H9 (cell line): ENCODE measurements around the gene KIF16B. TPM values are rescaled to one million over a fixed set of nuclear protein-coding genes. Genes with fewer than 3 reads are reported as not detected.
"Not testable (repeated sequence)": the region's sequence is repeated elsewhere in the genome, so short reads cannot be mapped to it uniquely, and the experiment has no call there.

Source experiments
- DNase-seq: peaks from one replicate; pipeline ENCODE4 v3.0.0-alpha.2; 2017
- H2AFZ ChIP-seq: one replicate; pipeline ENCODE4 v1.6.1; 2013; ENCODE audit warnings: mild to moderate bottlenecking, low read length, control low read depth, moderate library complexity
- H2AK5ac ChIP-seq: 2 replicates; pipeline ENCODE4 v1.6.1; 2013; ENCODE audit warnings: low read length, control low read depth, mixed read lengths; ENCODE audit not compliant: insufficient read length
- H2BK120ac ChIP-seq: one replicate; pipeline ENCODE4 v1.6.1; 2013; ENCODE audit warnings: low read depth, mild to moderate bottlenecking, low read length, control low read depth, inconsistent platforms; ENCODE audit not compliant: poor library complexity, severe bottlenecking
- H2BK12ac ChIP-seq: 2 replicates; pipeline ENCODE4 v1.6.1; 2013; ENCODE audit warnings: low read length, control low read depth, mixed read lengths, low read depth; ENCODE audit not compliant: insufficient read length
- H2BK15ac ChIP-seq: 2 replicates; pipeline ENCODE4 v1.6.1; 2013; ENCODE audit warnings: low read depth, low read length, control low read depth
- H2BK20ac ChIP-seq: one replicate; pipeline ENCODE4 v1.6.1; 2013; ENCODE audit warnings: low read depth, mild to moderate bottlenecking, low read length, control low read depth, inconsistent platforms; ENCODE audit not compliant: poor library complexity, severe bottlenecking
- H2BK5ac ChIP-seq: 2 replicates; pipeline ENCODE4 v1.6.1; 2013; ENCODE audit warnings: low read length, control low read depth, mixed read lengths; ENCODE audit not compliant: insufficient read length
- H3K14ac ChIP-seq: 2 replicates; pipeline ENCODE4 v1.6.1; 2013; ENCODE audit warnings: low read length, control low read depth; ENCODE audit not compliant: insufficient read depth
- H3K18ac ChIP-seq: 2 replicates; pipeline ENCODE4 v1.6.1; 2013; ENCODE audit warnings: low read depth, mild to moderate bottlenecking, mixed read lengths, low read length, control low read depth; ENCODE audit not compliant: insufficient read length
- H3K23ac ChIP-seq: 2 replicates; pipeline ENCODE4 v1.6.1; 2013; ENCODE audit warnings: low read length, control low read depth, mixed read lengths, low read depth; ENCODE audit not compliant: insufficient read length
- H3K23me2 ChIP-seq: 2 replicates; pipeline ENCODE4 v1.6.1; 2013; ENCODE audit warnings: low read depth, mild to moderate bottlenecking, mixed read lengths, low read length, control low read depth; ENCODE audit not compliant: insufficient read length, poor library complexity, severe bottlenecking
- H3K27ac ChIP-seq: 2 replicates; pipeline ENCODE4 v1.5.1; 2013; ENCODE audit warnings: low read length, control low read depth, mixed read lengths, low read depth; ENCODE audit not compliant: insufficient read length
- H3K27me3 ChIP-seq: 2 replicates; pipeline ENCODE4 v1.6.1; 2013; ENCODE audit warnings: low read length, control low read depth, inconsistent platforms; ENCODE audit not compliant: insufficient read depth
- H3K4ac ChIP-seq: 2 replicates; pipeline ENCODE4 v1.6.1; 2013; ENCODE audit warnings: low read depth, mild to moderate bottlenecking, control low read depth, inconsistent platforms, low read length, moderate library complexity
- H3K4me1 ChIP-seq: 2 replicates; pipeline ENCODE4 v1.6.1; 2013; ENCODE audit warnings: low read length, control low read depth, inconsistent platforms; ENCODE audit not compliant: insufficient read depth
- H3K4me2 ChIP-seq: 2 replicates; pipeline ENCODE4 v1.6.1; 2013; ENCODE audit warnings: low read length, control low read depth, mixed read lengths; ENCODE audit not compliant: insufficient read length, insufficient read depth
- H3K56ac ChIP-seq: 2 replicates; pipeline ENCODE4 v1.6.1; 2013; ENCODE audit warnings: low read depth, mild to moderate bottlenecking, mixed read lengths, low read length, control low read depth; ENCODE audit not compliant: insufficient read length
- H3K79me1 ChIP-seq: 2 replicates; pipeline ENCODE4 v1.6.1; 2013; ENCODE audit warnings: low read depth, mild to moderate bottlenecking, moderate library complexity, low read length, control low read depth, inconsistent platforms; ENCODE audit not compliant: insufficient read depth, poor library complexity, severe bottlenecking
- H3K79me2 ChIP-seq: 2 replicates; pipeline ENCODE4 v1.6.1; 2013; ENCODE audit warnings: low read length, control low read depth, inconsistent platforms; ENCODE audit not compliant: insufficient read depth
- H3K9ac ChIP-seq: 2 replicates; pipeline ENCODE4 v1.6.1; 2013; ENCODE audit warnings: low read length, control low read depth, mixed read lengths; ENCODE audit not compliant: insufficient read length; ENCODE audit errors: extremely low read depth
- H3K9me3 ChIP-seq: one replicate; pipeline ENCODE4 v1.6.1; 2013; ENCODE audit warnings: low read depth, low read length, inconsistent platforms; ENCODE audit not compliant: control insufficient read depth
- H3T11ph ChIP-seq: one replicate; pipeline ENCODE4 v1.6.1; 2013; ENCODE audit warnings: mild to moderate bottlenecking, low read length, control low read depth, inconsistent platforms
- H4K20me1 ChIP-seq: one replicate; pipeline ENCODE4 v1.6.1; 2013; ENCODE audit not compliant: control insufficient read depth, insufficient read length, insufficient read depth
- H4K5ac ChIP-seq: 2 replicates; pipeline ENCODE4 v1.6.1; 2013; ENCODE audit warnings: low read depth, mild to moderate bottlenecking, mixed read lengths, low read length, control low read depth; ENCODE audit not compliant: insufficient read length
- H4K8ac ChIP-seq: replicated peaks from 2 replicates; pipeline ENCODE4 v1.6.1; 2013; ENCODE audit warnings: low read length, control low read depth, mixed read lengths, low read depth; ENCODE audit not compliant: insufficient read length
- H4K91ac ChIP-seq: 2 replicates; pipeline ENCODE4 v1.6.1; 2013; ENCODE audit warnings: low read depth, mild to moderate bottlenecking, moderate library complexity, mixed read lengths, low read length, control low read depth; ENCODE audit not compliant: insufficient read length
- H3K27ac Mint-ChIP-seq, 3 experiments: 2 replicates in 2 of 3; 3 replicates in 1 of 3; pipeline ENCODE4 v1.8.0; 2020 to 2021; ENCODE audit warnings: mixed read lengths in 3 of 3, mild to moderate bottlenecking in 1 of 3, moderate library complexity in 1 of 3
- H3K27me3 Mint-ChIP-seq: 2 replicates; pipeline ENCODE4 v1.8.0; 2021; ENCODE audit warnings: low read depth, mild to moderate bottlenecking, moderate library complexity, mixed read lengths
- H3K36me3 Mint-ChIP-seq, 3 experiments: 2 replicates in 2 of 3; 3 replicates in 1 of 3; pipeline ENCODE4 v1.8.0; 2020 to 2021; ENCODE audit warnings: low read depth in 3 of 3, mixed read lengths in 3 of 3; ENCODE audit not compliant: insufficient read depth in 1 of 3
- H3K4me1 Mint-ChIP-seq, 2 experiments: 2 replicates each; pipeline ENCODE4 v1.8.0; 2020; ENCODE audit warnings: mixed read lengths in 2 of 2
- H3K4me3 Mint-ChIP-seq, 2 experiments: 2 replicates in 1 of 2; 3 replicates in 1 of 2; pipeline ENCODE4 v1.8.0; 2020 to 2021; ENCODE audit warnings: mild to moderate bottlenecking in 2 of 2, mixed read lengths in 2 of 2, moderate library complexity in 1 of 2
- H3K9me3 Mint-ChIP-seq, 2 experiments: 2 replicates in 1 of 2; 3 replicates in 1 of 2; pipeline ENCODE4 v1.8.0; 2020; ENCODE audit warnings: mild to moderate bottlenecking in 2 of 2, mixed read lengths in 2 of 2, moderate library complexity in 1 of 2
- CTCF ChIP-seq: fragments of 200-600 bp; sonication (generic); conservative IDR thresholded peaks from 3 replicates; pipeline ENCODE4 v1.8.0; 2021; ENCODE audit warnings: antibody characterized with exemption, mild to moderate bottlenecking
- WGBS: extraction: QIAGEN DNeasy Blood & Tissue Kit; methylation state at CpG from one replicate; pipeline ENCODE4 v1.1.7; 2013; ENCODE audit warnings: missing lambda C conversion rate, low lambda C conversion rate, mixed read lengths; ENCODE audit not compliant: insufficient read length; ENCODE audit errors: extremely low coverage; 5-methylcytosine and 5-hydroxymethylcytosine counted together
- total RNA-seq: library from RNA; stranded (reverse); gene quantifications from 2 replicates; pipeline ENCODE4 v1.2.1, GENCODE V29; 2021

Gene KIF16B
- total RNA-seq, 1 experiment from 2014 or later, result 7.4 TPM

- H3K27ac ChIP-seq, result no peak overlapping the region
- H4K91ac ChIP-seq, result no peak overlapping the region
- H3K18ac ChIP-seq, result no peak overlapping the region
- no peaks in the 10 kb centered on the region; the same call in 1 of the 2 replicates for H3K4me1 ChIP-seq
- WGBS, result no CpG with 5 or more reads among the region's 5 CpGs
- H3K79me2 ChIP-seq, result no peaks in the 10 kb centered on the region
- no peak overlapping the region for H3K4me2 ChIP-seq
- Mint-ChIP-seq H3K9me3 (peaks cover 4 to 13% of the 10 kb centered on the region in 2 experiments; a peak in 4 of 5 replicates), H3K4me1 (peaks cover 29 to 38% of the 10 kb centered on the region in 2 experiments), H3K36me3 (peaks cover 5 to 24% (median 16%) of the 10 kb centered on the region in 3 experiments; a peak in 5 of 7 replicates), H3K4me3 (no peak overlapping the region), H3K27ac (peak overlapping the region in 1 of 3 experiments; percentile 34; a peak in 2 of 7 replicates), H3K27me3 (no peaks in the 10 kb centered on the region)
- H2BK15ac ChIP-seq, result no peak overlapping the region
- no peak overlapping the region for H3K14ac ChIP-seq
- no peak overlapping the region for H4K8ac ChIP-seq
- no peak for DNase-seq
- no peaks in the 10 kb centered on the region for H3K79me1 ChIP-seq
- no peak overlapping the region for H2BK12ac ChIP-seq
- no peaks in the 10 kb centered on the region for H4K20me1 ChIP-seq
- H3K27me3 ChIP-seq, result no peaks in the 10 kb centered on the region
- no peaks in the 10 kb centered on the region for H3K9me3 ChIP-seq
- no peak overlapping the region for H4K5ac ChIP-seq
- no peak overlapping the region for H3K9ac ChIP-seq
- no peak overlapping the region for H2AK5ac ChIP-seq
- H3K4ac ChIP-seq, result no peak overlapping the region
- TF ChIP-seq CTCF, result no peak
- no peak overlapping the region for H3K23ac ChIP-seq
- no peak overlapping the region for H2BK20ac ChIP-seq
- H2BK5ac ChIP-seq, result no peak overlapping the region
- no peaks in the 10 kb centered on the region for H3K23me2 ChIP-seq
- H2BK120ac ChIP-seq, result no peak overlapping the region
- no peak overlapping the region for H3K56ac ChIP-seq
- H2AFZ ChIP-seq, result no peak overlapping the region
- no peak overlapping the region for H3T11ph ChIP-seq
These were observed 53.1 kb downstream of the KIF16B start for GRCh38 chr20:16520154-16520553.

GRCh38 chr20:16519673-16520072, 53.6 kb downstream of the KIF16B start:
- not testable (repeated sequence) for H3K9me3 ChIP-seq, H3K27me3 ChIP-seq, H3K4me1 ChIP-seq, H4K5ac ChIP-seq, H4K8ac ChIP-seq, H3K23ac ChIP-seq, H3K14ac ChIP-seq, H3K9ac ChIP-seq, H2BK120ac ChIP-seq, H3K4me2 ChIP-seq, H3K27ac ChIP-seq, H2AK5ac ChIP-seq, H2AFZ ChIP-seq, H4K20me1 ChIP-seq, DNase-seq, H3K4me3 Mint-ChIP-seq, H3K79me2 ChIP-seq, H4K91ac ChIP-seq, H3K18ac ChIP-seq, H2BK15ac ChIP-seq, H3T11ph ChIP-seq, H3K56ac ChIP-seq, H3K4ac ChIP-seq, H2BK12ac ChIP-seq, H3K79me1 ChIP-seq, H3K27me3 Mint-ChIP-seq, H3K23me2 ChIP-seq, H2BK20ac ChIP-seq, H2BK5ac ChIP-seq
- no CpG with 5 or more reads among the region's 8 CpGs for WGBS
- Mint-ChIP-seq H3K36me3 (peaks cover 5 to 19% (median 11%) of the 10 kb centered on the region in 3 experiments; a peak in 5 of 7 replicates), H3K4me1 (peaks cover 29 to 38% of the 10 kb centered on the region in 2 experiments), H3K9me3 (peaks cover 1 to 13% of the 10 kb centered on the region in 2 experiments; a peak in 4 of 5 replicates), H3K27ac (peak overlapping the region in 1 of 3 experiments; percentile 34; a peak in 3 of 7 replicates)
